ENCODE measurements around the gene CTSW. TPM values are rescaled to one million over a fixed set of nuclear protein-coding genes. Genes with fewer than 3 reads are reported as not detected.

The CTSW gene
- polyA plus RNA-seq, 3 donors: 0.71 to 1.3 (median 0.78) TPM

GRCh38 chr11:65903715-65904114, 24.1 kb downstream of the CTSW start:
- no peak overlapping the region for H3K9ac ChIP-seq (ENCODE audit: insufficient read depth, low read length, poor library complexity, severe bottlenecking)

GRCh38 chr11:65906602-65907001, 27.0 kb downstream of the CTSW start:
- Mint-ChIP-seq H3K4me3 (no peak overlapping the region), H3K27ac (no peak overlapping the region), H3K4me1 (peaks cover 6% of the 10 kb centered on the region), H3K9me3 (no peaks in the 10 kb centered on the region), H3K27me3 (ENCODE audit: low read depth in 3 of 3) (peaks cover 0 to 13% (median 8%) of the 10 kb centered on the region in 3 donors), H3K36me3 (no peaks in the 10 kb centered on the region)
- peaks cover 3 to 4% of the 10 kb centered on the region in 2 donors for H3K4me1 ChIP-seq (ENCODE audit: control insufficient read depth in 1 of 2, insufficient read depth in 2 of 2, low read length in 2 of 2)
- intact Hi-C loops (cut with micrococcal nuclease): no loop called here
- no peak overlapping the region for H3K27ac ChIP-seq (ENCODE audit: low read depth in 1 of 2, low read length in 2 of 2)
- no peak overlapping the region for H3K9ac ChIP-seq (ENCODE audit: insufficient read depth, low read length, poor library complexity, severe bottlenecking)
- no peaks in the 10 kb centered on the region for H4K20me1 ChIP-seq (ENCODE audit: insufficient read depth, low read length)
- no peaks in the 10 kb centered on the region for H3K9me3 ChIP-seq (replicated peaks in 1 of 2; ENCODE audit: control insufficient read depth in 1 of 2, insufficient read depth in 1 of 2, low read length in 2 of 2)
- WGBS (ENCODE audit: insufficient coverage): 100% methylated on average over 2 of the region's 5 CpGs
- no peak overlapping the region for H3K4me3 ChIP-seq (replicated peaks in 1 of 3; ENCODE audit: low read depth in 2 of 3, low read length in 3 of 3)
- no peaks in the 10 kb centered on the region for H3K27me3 ChIP-seq (ENCODE audit: control insufficient read depth in 2 of 2, insufficient read depth in 2 of 2, low read length in 2 of 2)
- H3K4me2 ChIP-seq (replicated peaks; ENCODE audit: extremely low read depth, low read length, poor library complexity, severe bottlenecking): no peak overlapping the region
- TF ChIP-seq, protein P1, sequence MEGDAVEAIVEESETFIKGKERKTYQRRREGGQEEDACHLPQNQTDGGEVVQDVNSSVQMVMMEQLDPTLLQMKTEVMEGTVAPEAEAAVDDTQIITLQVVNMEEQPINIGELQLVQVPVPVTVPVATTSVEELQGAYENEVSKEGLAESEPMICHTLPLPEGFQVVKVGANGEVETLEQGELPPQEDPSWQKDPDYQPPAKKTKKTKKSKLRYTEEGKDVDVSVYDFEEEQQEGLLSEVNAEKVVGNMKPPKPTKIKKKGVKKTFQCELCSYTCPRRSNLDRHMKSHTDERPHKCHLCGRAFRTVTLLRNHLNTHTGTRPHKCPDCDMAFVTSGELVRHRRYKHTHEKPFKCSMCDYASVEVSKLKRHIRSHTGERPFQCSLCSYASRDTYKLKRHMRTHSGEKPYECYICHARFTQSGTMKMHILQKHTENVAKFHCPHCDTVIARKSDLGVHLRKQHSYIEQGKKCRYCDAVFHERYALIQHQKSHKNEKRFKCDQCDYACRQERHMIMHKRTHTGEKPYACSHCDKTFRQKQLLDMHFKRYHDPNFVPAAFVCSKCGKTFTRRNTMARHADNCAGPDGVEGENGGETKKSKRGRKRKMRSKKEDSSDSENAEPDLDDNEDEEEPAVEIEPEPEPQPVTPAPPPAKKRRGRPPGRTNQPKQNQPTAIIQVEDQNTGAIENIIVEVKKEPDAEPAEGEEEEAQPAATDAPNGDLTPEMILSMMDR (IDR thresholded peaks at IDR 0.05): no peak
- H3K79me2 ChIP-seq (ENCODE audit: insufficient read depth, low read length): no peaks in the 10 kb centered on the region
- DNase-seq: no peak
- H2AFZ ChIP-seq (ENCODE audit: insufficient read depth, low read depth, low read length, poor library complexity, severe bottlenecking): no peak overlapping the region
- H3K36me3 ChIP-seq (replicated peaks in 1 of 2; ENCODE audit: control insufficient read depth in 1 of 2, insufficient read depth in 2 of 2, low read length in 2 of 2): no peaks in the 10 kb centered on the region

More at GRCh38 chr11:65903715-65904114, 24.1 kb downstream of the CTSW start:
- H3K9me3 ChIP-seq (replicated peaks in 1 of 2; ENCODE audit: control insufficient read depth in 1 of 2, insufficient read depth in 1 of 2, low read length in 2 of 2): no peaks in the 10 kb centered on the region
- H2AFZ ChIP-seq (ENCODE audit: insufficient read depth, low read depth, low read length, poor library complexity, severe bottlenecking): no peak overlapping the region
- H3K36me3 ChIP-seq (replicated peaks in 1 of 2; ENCODE audit: control insufficient read depth in 1 of 2, insufficient read depth in 2 of 2, low read length in 2 of 2): no peaks in the 10 kb centered on the region
- H3K27me3 ChIP-seq (ENCODE audit: control insufficient read depth in 2 of 2, insufficient read depth in 2 of 2, low read length in 2 of 2): no peaks in the 10 kb centered on the region
- Mint-ChIP-seq H3K4me1 (peaks cover 11% of the 10 kb centered on the region), H3K36me3 (no peaks in the 10 kb centered on the region), H3K27ac (peak overlapping the region in 1 of 7 donors; percentile 43), H3K27me3 (ENCODE audit: low read depth in 3 of 3) (peaks cover 0 to 10% (median 4%) of the 10 kb centered on the region in 3 donors), H3K9me3 (no peaks in the 10 kb centered on the region), H3K4me3 (no peak overlapping the region)
- no peak overlapping the region for H3K4me3 ChIP-seq (replicated peaks in 1 of 3; ENCODE audit: low read depth in 2 of 3, low read length in 3 of 3)
- H3K4me1 ChIP-seq (ENCODE audit: control insufficient read depth in 1 of 2, insufficient read depth in 2 of 2, low read length in 2 of 2): peaks cover 17 to 21% of the 10 kb centered on the region in 2 donors
- H3K27ac ChIP-seq (ENCODE audit: low read depth in 1 of 2, low read length in 2 of 2): no peak overlapping the region
- WGBS (ENCODE audit: insufficient coverage): 84% methylated on average over 8 of the region's 8 CpGs
- H3K4me2 ChIP-seq (replicated peaks; ENCODE audit: extremely low read depth, low read length, poor library complexity, severe bottlenecking): no peak overlapping the region
- H3K79me2 ChIP-seq (ENCODE audit: insufficient read depth, low read length): no peaks in the 10 kb centered on the region
- intact Hi-C loops (cut with micrococcal nuclease): no loop called here
- DNase-seq: no peak
- TF ChIP-seq, protein P1 (IDR thresholded peaks at IDR 0.05): no peak
- H4K20me1 ChIP-seq (ENCODE audit: insufficient read depth, low read length): peaks cover 5% of the 10 kb centered on the region
